Retina (tissue), 1 donor: Measurements from ENCODE around the gene GALNT15.

Source experiments
- DNase-seq: peaks from one replicate; pipeline ENCODE4 v3.0.0-alpha.2; 2016

GALNT15 gene

DNA sequence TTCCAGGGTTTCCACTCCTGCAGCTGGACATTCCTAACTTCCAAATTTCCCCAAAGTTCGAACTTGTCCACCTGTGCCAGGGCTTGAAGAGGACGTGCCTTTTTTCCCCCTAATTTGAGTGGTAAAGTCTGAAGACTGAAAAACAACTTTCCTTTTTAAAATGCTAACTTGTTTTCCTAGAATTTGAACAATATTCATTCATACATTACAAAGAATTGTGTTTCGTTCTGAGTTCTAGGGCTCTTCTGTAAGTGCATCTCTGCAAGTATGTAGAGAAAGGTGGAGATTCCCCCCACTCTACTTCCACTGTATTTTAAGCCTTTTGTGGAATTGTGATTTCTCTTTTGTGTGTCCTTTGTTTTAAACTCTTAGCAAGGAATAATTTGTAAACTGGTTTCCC is 80.8 kb downstream of the GALNT15 start:
- no peak for DNase-seq

DNA sequence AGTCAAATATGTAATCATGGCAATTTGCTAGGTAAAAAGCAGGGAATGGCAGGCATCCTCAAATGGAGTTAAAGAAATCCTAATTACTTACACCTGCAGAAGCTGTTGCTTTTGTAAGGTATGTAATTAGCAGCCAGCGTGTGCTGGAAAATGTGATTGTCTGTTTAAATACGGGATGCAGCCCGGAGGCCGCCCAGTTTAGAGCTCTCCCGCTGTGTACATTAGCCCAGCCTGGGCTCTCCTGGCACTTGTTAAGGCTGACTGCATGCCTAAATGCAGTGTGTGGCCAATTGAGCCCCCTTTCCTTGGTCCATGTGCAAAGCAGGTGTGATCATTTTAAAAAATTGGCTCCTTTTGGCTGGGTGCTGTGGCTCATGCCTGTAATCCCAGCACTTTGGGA is 81.2 kb downstream of the GALNT15 start:
- DNase-seq: no peak

DNA sequence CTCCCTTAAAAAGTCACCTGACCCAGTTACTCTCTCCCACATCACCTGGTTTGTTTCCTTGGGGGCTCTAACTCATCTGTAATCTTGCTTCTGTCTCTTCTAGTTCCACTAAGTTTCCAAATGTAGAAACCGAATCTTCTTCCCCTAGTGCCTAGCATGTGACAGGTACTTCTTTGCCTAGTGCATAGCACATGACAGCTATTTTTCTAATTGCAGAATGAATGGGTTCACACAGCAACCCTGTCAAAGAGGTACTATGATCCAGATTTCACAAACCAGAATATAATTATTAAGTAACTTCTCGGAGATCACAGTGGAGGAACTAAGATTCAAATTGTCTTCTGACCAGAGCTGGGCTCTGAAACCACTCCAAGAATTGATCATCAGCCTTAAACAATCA is 82.8 kb downstream of the GALNT15 start:
- DNase-seq: no peak

DNA sequence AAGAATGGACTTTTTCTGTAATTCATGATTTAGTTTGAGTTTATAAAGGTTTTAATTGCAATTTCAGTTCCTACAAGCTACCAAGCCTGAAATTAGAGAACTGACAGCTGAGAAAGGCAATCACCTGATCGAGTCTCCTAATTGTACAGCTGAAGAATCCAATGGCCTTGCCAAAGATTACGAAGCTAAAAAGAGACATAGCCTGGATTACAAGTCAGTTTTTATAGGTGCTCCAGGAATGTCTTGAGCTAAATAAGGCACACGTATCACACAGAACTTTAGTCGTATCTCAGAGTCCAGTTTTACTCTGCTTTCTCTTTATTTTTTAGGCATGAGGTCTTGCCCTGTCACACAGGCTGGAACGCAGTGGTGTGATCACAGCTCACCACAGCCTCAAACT is 83.7 kb downstream of the GALNT15 start:
- no peak for DNase-seq

DNA sequence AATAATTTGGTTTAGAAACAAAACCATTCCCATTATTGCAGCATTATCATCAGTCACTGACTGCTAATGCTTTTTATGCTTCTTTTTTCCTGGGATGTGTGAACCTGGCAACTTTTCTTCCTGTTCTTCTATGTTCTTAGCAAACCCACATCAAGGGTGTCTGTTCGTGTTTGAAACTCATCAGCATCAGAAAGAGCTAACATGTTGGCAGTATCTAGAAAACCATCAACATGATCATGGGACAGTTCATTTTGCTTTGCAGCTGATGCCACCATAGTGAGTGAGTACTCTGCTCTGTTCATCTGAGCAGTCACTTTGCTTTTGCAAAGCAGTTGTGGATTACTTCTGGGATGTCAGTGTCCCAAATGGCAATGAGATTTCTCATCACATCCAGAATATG is 84.4 kb downstream of the GALNT15 start:
- DNase-seq: no peak

DNA sequence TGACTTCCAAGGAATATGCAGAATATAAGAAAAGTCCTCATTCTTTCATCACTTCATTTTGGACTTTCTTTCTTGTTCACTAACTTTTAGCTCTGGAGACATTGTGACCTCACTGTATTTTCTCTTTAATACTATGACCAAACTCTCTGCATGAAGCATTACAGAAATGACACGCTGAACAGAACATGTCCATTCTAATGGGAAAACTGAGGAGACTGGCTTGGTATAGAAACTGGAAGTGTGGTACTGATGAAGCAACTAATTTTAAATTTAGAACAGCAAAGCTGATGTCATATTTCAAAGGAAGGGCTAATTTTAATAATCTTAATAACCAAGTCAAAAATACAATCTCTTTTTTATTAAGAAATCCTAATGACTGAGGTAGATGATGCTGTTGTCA is 85.6 kb downstream of the GALNT15 start:
- no peak for DNase-seq

DNA sequence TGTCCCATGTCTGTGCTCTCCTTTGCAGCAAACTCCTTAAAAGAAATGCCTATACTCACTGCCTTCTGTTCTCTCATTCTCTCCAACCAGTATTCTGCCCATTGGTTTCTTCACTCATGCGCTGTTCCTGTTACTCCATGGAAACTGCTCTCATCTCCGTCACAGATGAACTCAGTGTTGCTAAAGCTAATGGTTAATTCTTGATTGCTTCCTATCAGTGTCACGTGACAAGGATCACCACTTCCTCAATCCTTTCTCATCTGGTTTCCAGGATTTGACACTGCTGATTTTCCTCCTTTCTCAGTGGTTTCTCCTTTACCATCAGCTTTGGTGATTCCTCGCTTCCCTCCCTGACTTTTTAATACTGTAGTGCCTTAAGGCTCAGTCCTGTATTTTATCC is 87.7 kb downstream of the GALNT15 start:
- DNase-seq: no peak

DNA sequence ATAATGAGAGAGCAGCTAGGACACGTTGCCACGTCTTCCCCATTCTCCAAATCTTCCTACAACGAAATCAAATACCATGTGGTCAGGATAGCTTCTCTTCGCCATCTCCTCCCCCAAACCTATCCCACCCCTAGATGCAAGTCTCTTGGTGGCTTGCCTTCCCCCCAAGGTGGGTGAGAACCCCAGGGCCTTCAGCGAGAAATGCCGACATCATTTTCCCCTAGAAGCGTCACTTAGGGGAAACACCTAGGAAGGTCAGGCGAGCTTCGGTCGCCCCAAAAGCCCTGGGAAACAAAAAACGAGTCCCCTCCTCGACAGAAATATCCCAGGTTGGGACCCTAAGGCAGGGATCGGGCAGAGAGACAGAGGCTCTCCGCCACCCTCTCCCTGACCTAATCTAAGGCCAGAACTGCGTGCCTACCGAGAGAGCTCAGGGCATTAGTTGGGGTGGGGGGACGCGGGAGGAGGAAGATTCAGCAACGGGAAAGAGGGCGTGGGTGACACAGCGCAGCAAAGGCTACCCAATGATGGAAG is 89.8 kb downstream of the GALNT15 start:
- no peak for DNase-seq

DNA sequence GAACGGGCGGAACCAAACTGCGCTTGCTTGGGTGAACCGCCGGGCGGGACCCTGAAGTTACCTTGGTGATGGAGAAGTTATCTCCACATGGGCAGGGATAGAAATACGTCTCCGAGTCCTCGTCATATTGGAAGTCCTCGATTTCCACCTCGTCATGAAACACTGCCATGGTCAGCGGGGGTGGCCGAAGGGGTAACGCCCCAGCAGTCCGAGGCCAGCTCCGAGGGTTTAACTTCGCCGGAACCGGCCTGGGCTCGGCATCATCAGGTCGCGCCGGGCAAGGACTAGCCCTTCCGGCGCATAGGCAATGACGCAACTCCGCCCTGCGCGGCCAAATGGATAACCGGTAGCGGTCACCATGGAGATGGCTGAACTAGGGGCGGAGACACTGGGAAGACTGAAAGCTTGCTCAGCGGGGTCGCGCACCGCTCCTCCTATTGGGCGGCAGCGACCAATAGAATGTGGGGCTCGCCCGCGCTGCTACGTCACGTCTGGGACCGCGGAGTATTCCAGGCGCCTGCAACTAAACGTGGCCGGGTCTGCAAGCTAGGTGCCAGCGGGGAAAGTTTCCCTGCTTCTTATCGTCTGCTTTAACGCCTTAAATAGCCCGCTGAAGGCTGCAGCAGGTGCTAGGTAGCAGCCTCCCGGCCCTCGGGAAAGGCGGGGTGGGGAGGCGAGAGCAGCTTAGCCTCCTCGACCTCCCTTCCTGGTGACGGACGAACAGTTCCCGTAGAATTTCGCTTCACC is 90.4 kb downstream of the GALNT15 start, which contains the start of the genes DPH3 and OXNAD1:
Gene DPH3 (minus strand): TSS at position 236 of the 747 bp plus-strand sequence. CDS start 67 bp downstream, at position 169.
Gene OXNAD1 (plus strand): TSS at position 505 of the 747 bp plus-strand sequence. CDS start 5,741 bp downstream, outside the sequence.
- DNase-seq: peak; percentile 99

DNA sequence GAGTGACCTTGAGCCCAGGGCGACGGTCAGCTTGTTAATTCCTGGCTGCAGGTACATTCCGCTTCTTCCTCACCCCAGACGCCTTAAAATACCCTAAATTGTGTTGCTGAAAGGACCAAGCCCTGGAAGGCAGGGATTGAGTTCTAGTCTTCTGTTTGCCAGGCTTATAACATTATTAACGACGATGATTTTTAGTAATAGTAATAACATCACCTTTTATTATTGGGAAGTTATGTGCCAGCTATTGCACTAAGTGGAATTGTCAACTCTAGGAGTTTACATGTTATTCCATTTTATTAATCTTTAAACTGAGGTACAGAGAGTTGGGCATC is 90.9 kb downstream of the GALNT15 start:
- no peak for DNase-seq

DNA sequence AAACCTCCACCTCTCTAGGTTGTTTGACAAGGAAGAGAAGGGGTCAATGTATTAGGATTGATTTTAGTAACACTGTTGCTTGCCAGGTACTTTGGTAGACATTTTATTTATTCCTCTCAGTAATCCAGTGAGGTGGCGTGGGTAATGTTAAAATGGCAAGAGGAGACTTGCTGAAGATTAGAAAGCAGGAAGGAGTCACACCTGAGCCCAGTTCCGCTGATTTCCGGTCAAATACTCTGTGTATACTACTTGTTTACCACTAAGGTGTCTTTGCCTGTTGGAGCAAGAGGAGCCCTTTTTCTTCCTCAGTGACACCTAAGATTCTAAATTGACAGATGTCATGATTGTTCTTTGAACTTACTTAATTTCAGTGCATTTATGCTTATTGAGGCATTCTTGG is 92.2 kb downstream of the GALNT15 start:
- DNase-seq: no peak

DNA sequence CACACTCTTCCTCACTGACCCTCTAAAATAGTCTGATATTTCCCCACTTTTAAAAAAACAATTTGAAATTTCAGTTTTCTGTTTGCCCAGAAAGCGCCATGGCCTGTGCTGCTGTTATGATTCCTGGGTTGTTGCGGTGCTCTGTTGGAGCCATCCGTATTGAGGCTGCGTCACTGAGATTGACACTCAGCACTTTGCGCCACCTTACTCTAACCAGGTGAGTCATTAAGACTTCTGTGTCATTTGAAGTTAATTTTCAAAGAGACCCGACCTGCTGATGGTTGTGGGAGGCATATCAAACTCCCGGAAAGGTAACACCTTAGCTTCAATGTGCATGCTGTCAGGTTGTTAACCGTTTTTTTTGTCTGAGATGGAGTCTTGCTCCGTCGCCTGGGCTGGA is 96.4 kb downstream of the GALNT15 start:
- no peak for DNase-seq

DNA sequence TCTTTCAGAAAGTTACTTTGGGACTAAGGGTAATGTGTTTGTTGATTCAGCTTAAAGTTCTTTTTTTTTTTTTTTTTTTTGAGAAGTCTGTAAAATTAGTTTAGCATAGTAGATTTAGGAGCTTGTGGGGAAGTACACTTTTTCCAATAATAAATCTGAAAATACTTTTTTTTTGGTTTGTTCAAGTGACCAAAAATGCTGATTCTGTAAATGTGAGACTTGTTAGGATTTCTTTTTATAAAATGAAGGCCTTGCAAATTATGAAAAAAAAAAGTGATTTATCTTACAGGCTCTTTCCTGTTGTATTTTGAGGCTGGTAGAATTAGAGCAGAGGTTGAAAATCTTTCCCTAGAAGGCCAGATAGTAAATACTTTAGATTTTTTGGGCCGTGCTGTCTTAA is 98.1 kb downstream of the GALNT15 start:
- no peak for DNase-seq

DNA sequence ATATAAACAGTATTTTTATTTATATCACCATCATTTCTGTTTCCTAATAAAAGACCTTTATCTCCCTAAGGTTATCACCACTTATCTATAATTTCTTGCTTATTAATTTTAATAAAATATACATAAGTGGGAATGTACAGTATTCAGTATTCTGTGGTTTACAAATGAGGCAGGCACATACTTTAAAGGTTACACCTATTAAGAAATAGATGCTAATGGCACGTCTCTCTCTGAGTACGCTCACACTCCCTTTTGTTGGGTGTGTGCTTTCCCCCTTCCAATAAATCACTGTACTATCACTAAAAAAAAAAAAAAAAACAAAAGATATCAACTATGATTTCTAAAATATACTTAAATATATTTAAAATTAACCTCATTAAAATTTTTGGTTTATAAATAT is 99.4 kb downstream of the GALNT15 start:
- no peak for DNase-seq

DNA sequence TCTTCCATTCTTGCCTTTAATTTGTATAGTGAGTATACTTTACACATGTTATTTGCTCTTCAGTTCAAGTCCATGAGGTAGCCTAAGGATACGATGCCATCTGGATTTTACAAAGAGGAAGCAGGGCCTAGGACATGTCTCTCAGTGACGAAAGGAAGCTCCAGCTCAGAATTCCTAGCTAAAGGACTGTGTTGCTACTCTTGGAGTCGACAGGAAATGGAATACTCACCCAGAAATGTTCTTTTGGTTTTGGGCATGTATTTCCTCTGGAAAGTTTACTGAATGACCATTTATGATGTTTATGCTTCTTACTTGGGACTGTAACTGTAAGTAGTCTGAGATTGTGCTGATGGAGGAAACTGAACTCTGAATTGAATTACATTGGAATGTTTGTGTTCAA is 103.0 kb downstream of the GALNT15 start:
- DNase-seq: no peak

DNA sequence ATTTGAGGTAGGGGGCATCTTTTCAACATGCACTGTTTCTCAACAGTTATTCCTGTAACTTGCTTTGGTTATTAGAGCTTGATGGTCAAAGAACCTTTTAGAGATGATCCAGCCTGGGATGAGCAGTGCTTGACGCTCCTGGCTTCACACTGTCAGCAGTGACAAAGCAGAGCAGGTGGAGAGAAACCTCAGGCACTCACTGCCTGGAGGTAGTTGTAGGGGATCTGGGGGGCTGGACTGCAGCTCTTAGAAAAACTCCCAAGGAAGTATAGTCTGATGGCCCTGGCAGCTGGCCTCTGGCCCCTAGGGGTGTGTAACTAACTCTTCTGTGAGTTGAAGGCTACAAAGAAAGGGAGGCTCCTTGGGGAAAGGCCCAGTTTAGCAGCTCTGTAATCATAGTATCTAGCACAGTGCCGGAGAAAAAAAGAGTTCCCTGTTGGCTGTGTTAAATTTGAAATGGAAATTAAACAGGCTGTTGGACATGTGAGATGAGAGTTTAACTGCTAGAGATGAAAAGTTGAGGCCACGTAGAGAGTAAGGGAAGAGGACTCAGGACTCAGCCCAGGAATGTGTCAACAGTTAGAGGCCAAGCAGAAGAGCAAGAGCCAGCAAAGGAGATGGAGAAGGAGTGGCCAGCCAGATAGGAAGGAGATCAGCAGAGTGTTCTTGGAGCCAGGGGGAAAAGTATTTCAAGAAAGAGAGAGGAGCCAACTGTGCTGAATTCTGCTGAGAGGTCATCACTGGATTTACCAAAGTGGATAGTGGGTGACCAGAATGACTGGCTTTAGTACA is 104.7 kb downstream of the GALNT15 start:
- no peak for DNase-seq

DNA sequence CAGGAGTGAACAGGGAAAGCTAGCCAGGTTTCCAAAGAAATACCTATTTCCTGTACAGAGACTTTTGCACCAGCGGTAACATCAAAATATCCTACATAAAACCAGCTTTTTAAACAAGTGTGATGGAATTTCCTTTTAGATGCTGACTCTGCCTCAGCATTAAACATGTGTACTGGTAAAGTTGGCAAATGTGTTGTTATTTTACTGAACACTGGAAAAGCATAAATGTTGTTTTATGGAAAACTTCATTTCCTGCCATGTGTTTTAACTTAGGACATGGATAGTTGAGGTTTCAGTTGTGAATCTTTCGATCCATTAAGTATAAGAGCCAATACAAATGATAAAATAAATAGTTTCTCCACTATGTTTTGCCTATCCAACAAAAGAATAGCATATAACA is 106.2 kb downstream of the GALNT15 start:
- no peak for DNase-seq
